A549 (cell line): ENCODE data around the gene NOTCH4. TPM values are rescaled to one million over a fixed set of nuclear protein-coding genes. Genes with fewer than 3 reads are reported as not detected.
"Not testable (repeated sequence)": the region's sequence is repeated elsewhere in the genome, so short reads cannot be mapped to it uniquely, and the experiment has no call there.

ENCODE experiments used
- ATAC-seq, 2 experiments: fragments of 200-7000 bp in 1 of 2; fragments of >200 bp in 1 of 2; cut with Nextera tagmentation in 1 of 2; cut with Tn5 transposase in 1 of 2; 3 replicates each; pipeline versions ENCODE4 v1.8.0 to v1.9.1; 2018 to 2020; ENCODE audit warnings: mild to moderate bottlenecking in 1 of 2, moderate library complexity in 1 of 2
- CTCF ChIA-PET: fragments of 300-600 bp; sonication (Branson Sonifier 250); formaldehyde crosslinking; extraction: SDS; loops from one replicate; lab custom pipeline; 2021; ENCODE audit warnings: antibody characterized with exemption, inconsistent platforms; lab: Yijun Ruan, JAX
- POLR2A ChIA-PET: fragments of 350-600 bp; formaldehyde crosslinking; extraction: SDS; loops from one replicate; lab custom pipeline; 2021; ENCODE audit warnings: antibody characterized with exemption, inconsistent platforms; lab: Yijun Ruan, JAX
- DNase-seq, 2 experiments: peaks; one replicate each; pipeline versions ENCODE4 v3.0.0 to v3.0.0-alpha.2; 2011 to 2016; ENCODE audit warnings: low read depth in 1 of 2, low spot score in 1 of 2
- FAIRE-seq: peaks from 2 replicates; lab custom pipeline; 2011; peaks lifted over from hg19 to GRCh38; lab: Jason Lieb, UNC
- H3K27ac ChIP-seq, 2 experiments: fragments of >200 bp; sonication (Bioruptor Twin); formaldehyde crosslinking; 3 replicates each; pipeline ENCODE4 v1.5.1; 2016 to 2017
- H3K4me1 ChIP-seq: fragments of >200 bp; sonication (Bioruptor Twin); formaldehyde crosslinking; 3 replicates; pipeline ENCODE4 v1.6.1; 2016
- H3K4me2 ChIP-seq: fragments of >200 bp; sonication (Bioruptor Twin); formaldehyde crosslinking; 3 replicates; pipeline ENCODE4 v1.6.1; 2016
- H3K4me3 ChIP-seq: fragments of >200 bp; sonication (Bioruptor Twin); formaldehyde crosslinking; 3 replicates; pipeline ENCODE4 v1.5.1; 2016
- H3K9me3 ChIP-seq: fragments of >200 bp; sonication (Bioruptor Twin); formaldehyde crosslinking; 3 replicates; pipeline ENCODE4 v1.6.1; 2016
- CHD4 ChIP-seq: fragments of 200-600 bp; sonication (generic); IDR thresholded peaks from 2 replicates; pipeline ENCODE4 v1.6.1; 2016; ENCODE audit warnings: antibody characterized with exemption, mild to moderate bottlenecking, borderline replicate concordance
- EHF ChIP-seq: fragments of 250-450 bp; sonication (Bioruptor Pico); IDR thresholded peaks from 2 replicates; pipeline ENCODE4 v1.5.0; 2020; ENCODE audit warnings: mild to moderate bottlenecking
- FOSB ChIP-seq: fragments of 250-450 bp; sonication (Bioruptor Pico); IDR thresholded peaks from 2 replicates; pipeline ENCODE4 v1.5.0; 2020; ENCODE audit warnings: mild to moderate bottlenecking, moderate library complexity
- KDM1A ChIP-seq: fragments of 200-600 bp; sonication (generic); IDR thresholded peaks from 2 replicates; pipeline ENCODE4 v1.6.1; 2016; ENCODE audit warnings: low read depth, mild to moderate bottlenecking
- MAFK ChIP-seq: fragments of 450-650 bp; IDR thresholded peaks from 2 replicates; pipeline ENCODE4 v1.6.1; 2014; ENCODE audit not compliant: partially characterized antibody
- MYC ChIP-seq: IDR thresholded peaks from 2 replicates; pipeline ENCODE4 v1.6.1; 2012; ENCODE audit warnings: mild to moderate bottlenecking, inconsistent platforms, low read length, improper control_type of control experiment, borderline replicate concordance
- NFE2L2 ChIP-seq: fragments of 150-350 bp; conservative IDR thresholded peaks from 2 replicates; pipeline ENCODE4 v1.6.1; 2014; ENCODE audit warnings: low read length
- NR3C1 ChIP-seq: fragments of >200 bp; sonication (Bioruptor Twin); formaldehyde crosslinking; IDR thresholded peaks from 3 replicates; pipeline ENCODE4 v1.6.1; 2017
- PHF8 ChIP-seq: fragments of 200-600 bp; sonication (generic); IDR thresholded peaks from 2 replicates; pipeline ENCODE4 v1.6.1; 2016; ENCODE audit warnings: low read depth, mild to moderate bottlenecking, antibody characterized with exemption, moderate library complexity, borderline replicate concordance
- RARB ChIP-seq: fragments of 250-450 bp; sonication (Bioruptor Pico); IDR thresholded peaks from 2 replicates; pipeline ENCODE4 v1.8.0; 2021; ENCODE audit warnings: mild to moderate bottlenecking, moderate library complexity
- ZC3H11A ChIP-seq: fragments of 450-650 bp; IDR thresholded peaks from 2 replicates; pipeline ENCODE4 v1.6.1; 2014; ENCODE audit warnings: antibody characterized with exemption, mild to moderate bottlenecking
- whole genome bisulfite sequencing: methylation state at CpG from one replicate; pipeline ENCODE4 v1.1.6; 2017; ENCODE audit errors: missing lambda C conversion rate; 5-methylcytosine and 5-hydroxymethylcytosine counted together
- polyA plus RNA-seq, 4 experiments: library from polyadenylated mRNA; depleted of rRNA in 3 of 4; stranded (reverse); fragments of >200 nt; fragmentation: RNase III in 1 of 4; extraction: RNeasy Plus Mini Kit Qiagen cat#74134 plus additional on column Dnase treatment in 1 of 4; gene quantifications; 2 replicates in 3 of 4; 3 replicates in 1 of 4; pipeline ENCODE4 v1.2.3, GENCODE V29; 2011 to 2017
- TF ChIP-seq, protein P1 (sequence below): IDR thresholded peaks from 2 replicates; pipeline ENCODE4 v1.6.1; 2012; ENCODE audit warnings: low read depth, borderline replicate concordance
- TF ChIP-seq, protein P2 (sequence below): fragments of >200 bp; sonication (Bioruptor Twin); formaldehyde crosslinking; IDR thresholded peaks from 3 replicates; pipeline ENCODE4 v1.6.1; 2016
- TF ChIP-seq, protein P3 (sequence below): fragments of >200 bp; sonication (Bioruptor Twin); formaldehyde crosslinking; IDR thresholded peaks from 3 replicates; pipeline ENCODE4 v1.5.1; 2016

NOTCH4 gene
- polyA plus RNA-seq, 2 of the 4 experiments (the other 2 are of a cell fraction), result 0.32 to 0.70 TPM

DNA sequence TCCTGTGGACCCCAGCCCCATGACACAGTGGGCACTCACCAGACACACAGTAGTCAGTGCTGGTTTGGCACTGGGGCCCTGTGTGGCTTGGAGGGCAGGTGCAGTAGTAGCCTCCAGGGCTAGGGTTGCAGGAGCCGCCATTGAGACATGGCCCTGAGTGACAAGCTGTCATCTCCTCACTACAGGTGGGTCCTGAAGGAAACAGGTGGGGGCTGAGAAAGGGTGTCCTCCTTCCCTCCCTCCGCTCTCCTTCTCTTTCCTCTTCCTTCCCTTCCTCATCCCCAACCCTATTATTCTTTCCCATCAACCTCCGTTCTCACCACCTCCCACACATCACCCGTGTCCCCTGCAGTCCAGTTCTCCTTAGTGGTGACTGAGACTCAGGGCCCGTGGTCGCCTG, 10.2 kb downstream of the NOTCH4 start:
- ChIA-PET CTCF (no interaction called here), POLR2A (no interaction called here)
- no peak for ATAC-seq
- FAIRE-seq, result no peak
- H3K4me2 ChIP-seq, result no peak overlapping the region
- no peak for DNase-seq
- no peak overlapping the region for H3K4me3 ChIP-seq
- H3K9me3 ChIP-seq, result no peaks in the 10 kb centered on the region
- WGBS, result 55% methylated on average over 5 of the region's 6 CpGs
- H3K4me1 ChIP-seq, result no peaks in the 10 kb centered on the region
- no peak overlapping the region for H3K27ac ChIP-seq
- TF ChIP-seq KDM1A (no peak), MYC (no peak), FOSB (no peak)
- TF ChIP-seq, protein P1, sequence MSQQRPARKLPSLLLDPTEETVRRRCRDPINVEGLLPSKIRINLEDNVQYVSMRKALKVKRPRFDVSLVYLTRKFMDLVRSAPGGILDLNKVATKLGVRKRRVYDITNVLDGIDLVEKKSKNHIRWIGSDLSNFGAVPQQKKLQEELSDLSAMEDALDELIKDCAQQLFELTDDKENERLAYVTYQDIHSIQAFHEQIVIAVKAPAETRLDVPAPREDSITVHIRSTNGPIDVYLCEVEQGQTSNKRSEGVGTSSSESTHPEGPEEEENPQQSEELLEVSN, result no peak

DNA sequence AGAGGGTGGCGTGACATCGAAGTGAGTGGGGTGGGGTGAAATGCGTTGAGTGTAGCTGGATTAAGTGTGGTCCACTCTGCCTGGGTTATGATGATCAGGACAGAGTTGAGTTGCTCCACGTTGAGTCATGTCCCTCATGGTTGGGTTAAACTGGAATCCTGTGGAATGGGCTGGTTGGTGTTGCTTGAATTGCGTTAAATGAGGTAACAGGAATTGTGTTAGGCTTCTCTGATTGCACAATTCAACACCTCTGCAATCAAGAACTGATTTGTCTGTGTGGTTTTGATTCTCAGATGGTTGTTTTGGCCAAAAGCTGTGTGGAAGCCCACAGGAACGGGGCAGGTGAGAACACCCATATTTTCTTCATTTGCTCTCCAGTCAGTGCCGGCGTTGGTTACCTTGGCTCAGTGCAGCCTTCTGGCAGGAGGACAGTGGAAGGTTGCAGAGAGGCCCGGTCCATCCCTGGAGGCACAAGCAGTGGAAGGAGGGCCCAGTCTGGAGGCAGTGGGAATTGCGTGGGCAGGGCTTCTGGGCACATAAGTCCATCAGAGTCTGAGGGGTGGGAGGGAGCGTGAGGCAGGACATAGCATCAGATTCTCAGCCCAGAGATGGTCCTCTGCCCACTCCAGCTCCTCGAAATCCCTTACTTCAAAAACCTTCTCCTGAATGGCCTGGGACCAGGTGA, 11.6 kb downstream of the NOTCH4 start:
- ATAC-seq (no peak), DNase-seq (no peak), FAIRE-seq (no peak)
- Histone ChIP-seq H3K27ac (no peak overlapping the region), H3K4me3 (no peak overlapping the region), H3K9me3 (no peaks in the 10 kb centered on the region), H3K4me1 (no peaks in the 10 kb centered on the region), H3K4me2 (no peak overlapping the region)
- WGBS, result 64% methylated on average over 11 of the region's 12 CpGs
- ChIA-PET POLR2A (no interaction called here), CTCF (interaction anchor here (1.5 kb wide), 1 partner anchor 17 kb away, joined by 3 read pairs; no protein-coding TSS in a partner anchor)
- TF ChIP-seq, protein P2, sequence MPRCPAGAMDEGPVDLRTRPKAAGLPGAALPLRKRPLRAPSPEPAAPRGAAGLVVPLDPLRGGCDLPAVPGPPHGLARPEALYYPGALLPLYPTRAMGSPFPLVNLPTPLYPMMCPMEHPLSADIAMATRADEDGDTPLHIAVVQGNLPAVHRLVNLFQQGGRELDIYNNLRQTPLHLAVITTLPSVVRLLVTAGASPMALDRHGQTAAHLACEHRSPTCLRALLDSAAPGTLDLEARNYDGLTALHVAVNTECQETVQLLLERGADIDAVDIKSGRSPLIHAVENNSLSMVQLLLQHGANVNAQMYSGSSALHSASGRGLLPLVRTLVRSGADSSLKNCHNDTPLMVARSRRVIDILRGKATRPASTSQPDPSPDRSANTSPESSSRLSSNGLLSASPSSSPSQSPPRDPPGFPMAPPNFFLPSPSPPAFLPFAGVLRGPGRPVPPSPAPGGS, result no peak
- no peak for TF ChIP-seq EHF (CRISPR knock-in tag)
- TF ChIP-seq NFE2L2, result no peak
- TF ChIP-seq PHF8, result no peak

DNA sequence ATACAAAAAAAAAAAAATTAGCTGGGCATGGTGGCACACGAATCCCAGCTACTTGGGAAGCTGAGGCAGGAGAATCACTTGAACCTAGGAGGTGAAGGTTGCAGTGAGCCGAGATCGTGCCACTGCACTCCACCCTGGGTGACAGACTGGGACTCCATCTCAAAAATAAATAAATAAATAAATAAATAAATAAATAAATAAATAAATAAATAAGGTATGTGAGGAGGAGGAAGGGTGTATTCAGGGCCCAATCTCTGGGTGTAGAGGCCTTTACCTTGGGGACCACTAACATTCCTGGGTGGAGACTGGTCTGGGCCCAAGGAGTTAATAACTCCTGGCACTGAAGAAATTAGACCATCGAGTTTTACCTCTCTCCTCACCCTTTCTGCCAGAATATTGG, 12.4 kb downstream of the NOTCH4 start:
- H3K27ac ChIP-seq, H3K4me1 ChIP-seq, POLR2A ChIA-PET, FAIRE-seq, H3K9me3 ChIP-seq, H3K4me2 ChIP-seq, DNase-seq, H3K4me3 ChIP-seq, ATAC-seq: not testable (repeated sequence)
- CTCF ChIA-PET, result interaction anchor here (1.0 to 1.5 kb wide), 2 partner anchors 16 to 23 kb away, joined by 3 read pairs; no protein-coding TSS in a partner anchor
- 60% methylated on average over 4 of the region's 4 CpGs for WGBS
- peak; percentile 79 for TF ChIP-seq ZC3H11A

DNA sequence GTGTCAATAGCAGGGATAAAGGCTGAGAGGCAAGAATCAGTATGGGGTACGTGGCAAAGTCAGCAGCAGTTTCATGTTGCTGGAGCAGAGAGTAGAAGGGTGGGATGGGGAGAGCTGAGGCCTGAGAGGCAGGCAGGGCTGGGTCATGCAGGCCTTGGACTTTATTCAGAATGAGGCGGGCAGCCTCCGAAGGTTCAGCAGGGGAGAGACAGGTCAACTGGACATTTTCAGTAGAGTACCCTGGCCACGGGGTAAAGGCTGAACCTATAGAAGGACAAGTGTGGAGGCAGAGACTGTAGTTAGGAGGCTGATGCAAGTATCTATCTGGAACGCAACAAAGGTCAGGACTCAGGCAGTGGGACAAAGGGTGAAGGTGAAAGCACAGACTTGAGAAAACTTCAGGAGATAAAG, 13.7 kb downstream of the NOTCH4 start:
- no peak for FAIRE-seq
- no peak; a peak in 1 of 6 replicates for ATAC-seq

More for the DNA sequence above, 13.7 kb downstream of the NOTCH4 start:
- ChIA-PET CTCF (interaction anchor here (0.7 to 1.4 kb wide), 2 partner anchors 15 to 94 kb away, joined by 3 read pairs; no protein-coding TSS in a partner anchor), POLR2A (no interaction called here)
- Histone ChIP-seq H3K9me3 (no peaks in the 10 kb centered on the region), H3K4me1 (no peaks in the 10 kb centered on the region), H3K4me3 (no peak overlapping the region), H3K27ac (no peak overlapping the region), H3K4me2 (no peak overlapping the region)
- TF ChIP-seq NR3C1 (no peak), MAFK (no peak), CHD4 (no peak), RARB (CRISPR knock-in tag) (no peak)
- TF ChIP-seq, protein P3, sequence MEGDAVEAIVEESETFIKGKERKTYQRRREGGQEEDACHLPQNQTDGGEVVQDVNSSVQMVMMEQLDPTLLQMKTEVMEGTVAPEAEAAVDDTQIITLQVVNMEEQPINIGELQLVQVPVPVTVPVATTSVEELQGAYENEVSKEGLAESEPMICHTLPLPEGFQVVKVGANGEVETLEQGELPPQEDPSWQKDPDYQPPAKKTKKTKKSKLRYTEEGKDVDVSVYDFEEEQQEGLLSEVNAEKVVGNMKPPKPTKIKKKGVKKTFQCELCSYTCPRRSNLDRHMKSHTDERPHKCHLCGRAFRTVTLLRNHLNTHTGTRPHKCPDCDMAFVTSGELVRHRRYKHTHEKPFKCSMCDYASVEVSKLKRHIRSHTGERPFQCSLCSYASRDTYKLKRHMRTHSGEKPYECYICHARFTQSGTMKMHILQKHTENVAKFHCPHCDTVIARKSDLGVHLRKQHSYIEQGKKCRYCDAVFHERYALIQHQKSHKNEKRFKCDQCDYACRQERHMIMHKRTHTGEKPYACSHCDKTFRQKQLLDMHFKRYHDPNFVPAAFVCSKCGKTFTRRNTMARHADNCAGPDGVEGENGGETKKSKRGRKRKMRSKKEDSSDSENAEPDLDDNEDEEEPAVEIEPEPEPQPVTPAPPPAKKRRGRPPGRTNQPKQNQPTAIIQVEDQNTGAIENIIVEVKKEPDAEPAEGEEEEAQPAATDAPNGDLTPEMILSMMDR, result no peak
- DNase-seq, result no peak
- WGBS, result 61% methylated on average over 5 of the region's 5 CpGs
